HL-60 (cell line): Measurements from ENCODE around the gene FCER1A.

Source experiments
- CTCF ChIP-seq: IDR thresholded peaks from one replicate; pipeline ENCODE4 v1.5.1; 2011; ENCODE audit warnings: low read length, control low read depth, inconsistent platforms; ENCODE audit not compliant: insufficient read depth
- POLR2AphosphoS5 ChIP-seq: IDR thresholded peaks from 2 replicates; pipeline ENCODE4 v1.6.1; 2012; ENCODE audit warnings: low read depth

- TF ChIP-seq CTCF (no peak), POLR2AphosphoS5 (no peak)
These were observed 37.4 kb downstream of the FCER1A start for GRCh38 chr1:159339536-159339935.
